Measurements from ENCODE around the gene XYLT2.

Gene XYLT2

GRCh38 chr17:50365649-50366393 lies 19.9 kb downstream of the XYLT2 start:
- DNase-seq = no peak

DNA sequence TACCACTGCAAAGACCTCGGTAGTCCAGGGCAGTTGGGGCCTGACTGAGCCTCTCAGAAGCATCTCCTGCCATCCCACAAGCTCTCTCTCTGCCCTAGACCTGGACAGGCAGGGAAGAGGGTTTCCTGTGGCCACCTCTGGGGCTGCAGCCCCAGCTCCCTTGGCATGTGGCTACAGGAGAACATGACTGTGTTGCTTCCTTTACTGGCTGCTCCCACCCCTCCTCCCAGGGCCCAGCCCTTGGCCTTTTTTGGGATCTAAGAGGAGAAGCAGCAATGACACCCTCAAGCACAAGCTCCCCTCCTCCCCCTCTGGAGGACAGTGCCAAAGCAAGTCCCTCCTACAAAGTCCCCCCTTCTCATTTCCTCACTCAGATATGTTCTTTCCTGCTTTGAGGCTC lies 21.5 kb downstream of the XYLT2 start:
- DNase-seq = no peak

GRCh38 chr17:50370052-50370451 lies 24.1 kb downstream of the XYLT2 start:
- no peak for DNase-seq

- no peak for DNase-seq
These were observed 25.6 kb downstream of the XYLT2 start for GRCh38 chr17:50371526-50371925.

- DNase-seq = no peak
These were observed 26.4 kb downstream of the XYLT2 start for GRCh38 chr17:50372222-50372757.

GRCh38 chr17:50372758-50373556 lies 27.0 kb downstream of the XYLT2 start, which contains the start of the genes EME1 and MRPL27:
Gene EME1 (plus strand): TSS chr17:50373229. CDS start chr17:50375209, 1,980 bp downstream.
Gene MRPL27 (minus strand): TSS chr17:50373184. CDS start chr17:50373170, 14 bp downstream.
- peak; percentile 88 for DNase-seq

DNA sequence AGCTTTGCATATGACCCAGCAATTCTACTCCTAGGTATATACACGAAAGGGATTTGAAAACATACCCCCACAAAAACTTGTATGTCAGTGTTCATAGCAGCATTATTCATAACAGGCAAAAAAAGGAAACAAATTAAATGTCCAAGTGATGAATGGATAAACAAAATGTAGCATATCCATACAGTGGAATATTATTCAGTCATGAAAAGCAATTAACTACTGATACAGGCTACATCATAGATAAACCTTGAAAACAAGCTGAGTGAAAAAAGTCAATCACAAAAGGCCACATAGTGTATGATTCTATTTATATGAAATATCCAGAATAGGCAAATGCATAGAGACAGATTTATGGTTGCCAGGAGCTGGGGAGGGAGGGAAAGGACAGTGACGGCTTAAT lies 27.8 kb downstream of the XYLT2 start:
- no peak for DNase-seq

- no peak for DNase-seq
These were observed 30.1 kb downstream of the XYLT2 start for GRCh38 chr17:50375858-50376538.

DNA sequence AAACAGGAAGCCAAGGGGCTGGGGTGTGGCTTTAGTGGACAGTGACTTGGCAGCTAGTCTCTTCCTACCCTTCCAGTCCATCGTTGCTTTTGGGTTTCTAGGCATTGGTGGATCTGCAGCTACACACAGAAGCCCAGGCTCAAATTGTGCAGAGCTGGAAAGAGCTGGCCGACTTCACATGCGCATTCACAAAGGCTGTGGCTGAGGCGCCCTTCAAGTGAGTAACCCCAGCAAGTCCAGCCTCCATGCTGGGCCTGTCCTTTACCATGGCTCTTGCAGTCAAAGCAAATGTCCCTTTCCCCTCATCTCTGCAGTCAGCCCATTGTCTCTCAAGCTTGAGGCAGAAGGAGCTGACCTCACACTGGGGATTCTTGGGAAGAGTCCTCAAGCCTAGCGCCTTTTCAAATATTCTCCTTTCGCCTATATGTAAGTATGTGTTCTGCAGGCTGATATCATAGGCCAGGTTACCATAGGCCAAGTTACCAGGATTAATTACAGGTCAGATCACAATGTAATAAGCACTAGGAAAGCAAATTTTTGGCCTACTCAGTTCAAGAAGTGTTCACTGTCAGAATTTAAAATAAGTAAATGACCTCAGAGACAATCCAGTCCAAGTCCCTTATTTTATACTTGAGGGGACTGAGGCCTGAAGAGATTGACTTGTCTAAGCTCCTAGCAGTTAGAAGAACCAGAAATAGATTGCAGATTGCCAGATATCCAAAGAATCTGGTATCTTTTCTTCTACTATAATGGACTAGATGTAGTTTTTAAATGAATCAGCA lies 33.6 kb downstream of the XYLT2 start:
- DNase-seq = no peak

DNA sequence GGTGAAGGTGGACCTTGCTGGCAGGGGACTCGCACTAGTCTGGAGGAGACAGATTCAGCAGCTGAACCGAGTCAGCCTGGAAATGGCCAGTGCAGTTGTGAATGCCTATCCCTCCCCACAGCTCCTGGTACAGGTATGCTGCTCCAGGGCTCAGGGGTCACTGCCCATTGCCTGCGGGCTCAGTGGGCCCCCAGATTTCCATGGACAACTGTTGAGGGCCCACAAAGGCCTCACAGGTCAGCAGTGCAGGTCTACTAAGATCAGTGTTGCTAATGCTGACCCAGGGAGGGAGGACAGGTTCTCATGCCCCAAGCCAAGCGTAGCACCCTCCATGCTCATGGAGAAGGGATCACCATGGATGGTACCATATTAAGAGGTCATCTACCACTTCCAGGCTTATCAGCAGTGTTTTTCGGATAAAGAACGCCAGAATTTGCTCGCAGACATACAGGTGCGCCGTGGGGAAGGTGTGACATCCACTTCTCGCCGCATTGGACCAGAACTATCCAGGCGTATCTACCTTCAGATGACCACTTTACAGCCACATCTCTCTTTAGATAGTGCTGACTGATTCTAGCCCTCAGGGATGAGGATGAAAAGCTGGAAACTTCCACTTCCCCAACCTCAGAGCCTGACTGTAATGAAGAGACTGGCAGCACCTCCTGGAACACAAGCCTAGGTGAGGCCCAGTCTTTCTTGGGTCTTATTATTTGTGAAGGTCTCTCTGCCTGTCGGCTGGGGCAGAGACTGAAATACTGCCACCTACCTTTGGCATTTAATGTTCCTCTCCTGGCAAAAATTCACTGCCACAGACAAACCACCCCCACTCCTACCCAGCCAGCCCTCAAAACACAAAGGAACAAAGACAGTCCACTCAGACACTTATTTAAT lies 34.7 kb downstream of the XYLT2 start:
- no peak for DNase-seq

GRCh38 chr17:50381260-50381815 lies 35.4 kb downstream of the XYLT2 start:
- DNase-seq = no peak

DNA sequence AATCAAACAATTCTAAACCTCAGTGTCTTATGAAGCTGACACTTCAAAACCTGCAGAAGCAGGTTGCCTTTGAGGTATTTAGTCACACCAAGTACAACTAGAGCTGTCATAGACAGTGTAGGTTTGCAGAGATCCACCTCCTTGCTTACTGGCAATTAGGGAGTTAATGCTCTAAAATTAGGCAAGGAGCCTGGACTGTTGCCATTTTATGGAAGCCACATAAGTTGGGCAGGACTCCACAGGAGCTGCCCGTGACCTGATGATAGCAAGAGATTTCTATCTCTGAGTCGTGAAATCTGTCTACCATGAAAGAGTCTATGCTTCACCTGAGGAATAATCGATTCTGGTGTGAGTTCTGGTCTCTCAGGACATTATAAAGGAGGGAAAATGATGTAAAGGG lies 36.0 kb downstream of the XYLT2 start:
- no peak for DNase-seq

DNA sequence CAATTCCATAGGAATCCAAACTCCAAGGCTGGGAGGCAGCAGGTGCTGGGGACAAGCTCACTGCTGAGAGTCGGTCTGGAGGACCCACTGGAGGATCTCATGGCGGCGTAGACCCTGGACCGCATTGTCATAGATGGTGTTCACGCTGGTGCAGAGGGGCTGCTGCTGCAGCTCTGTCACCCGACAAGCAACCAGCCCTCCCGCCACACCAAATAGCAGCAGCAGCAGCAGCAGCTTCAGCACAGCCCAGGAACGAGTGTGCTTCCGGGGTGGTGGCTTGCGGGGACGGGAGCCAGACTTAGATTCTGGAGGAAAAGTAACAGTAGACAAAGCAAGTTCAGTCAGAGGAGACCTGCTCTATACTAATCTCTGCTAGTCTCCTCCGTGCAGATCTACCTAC lies 37.0 kb downstream of the XYLT2 start:
- no peak for DNase-seq

DNA sequence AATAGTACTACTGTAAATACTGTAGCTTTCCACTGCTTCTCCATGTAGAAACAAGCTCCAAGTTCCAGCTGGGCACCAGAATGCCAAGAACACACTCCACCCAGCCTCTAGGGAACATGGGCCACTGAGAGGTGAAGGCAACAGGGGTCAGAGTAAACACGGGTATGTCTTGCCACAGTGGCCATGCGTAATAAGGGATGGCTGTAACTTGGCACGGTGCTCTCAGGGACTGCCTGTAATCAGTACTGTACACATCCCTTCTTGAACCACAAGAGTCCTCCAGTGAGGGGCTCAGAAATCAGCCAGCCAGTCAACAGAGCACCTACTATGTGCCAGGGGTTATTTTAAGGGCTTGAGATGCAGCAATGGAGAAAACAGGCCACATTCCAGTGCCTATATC lies 40.6 kb downstream of the XYLT2 start:
- DNase-seq = no peak

DNA sequence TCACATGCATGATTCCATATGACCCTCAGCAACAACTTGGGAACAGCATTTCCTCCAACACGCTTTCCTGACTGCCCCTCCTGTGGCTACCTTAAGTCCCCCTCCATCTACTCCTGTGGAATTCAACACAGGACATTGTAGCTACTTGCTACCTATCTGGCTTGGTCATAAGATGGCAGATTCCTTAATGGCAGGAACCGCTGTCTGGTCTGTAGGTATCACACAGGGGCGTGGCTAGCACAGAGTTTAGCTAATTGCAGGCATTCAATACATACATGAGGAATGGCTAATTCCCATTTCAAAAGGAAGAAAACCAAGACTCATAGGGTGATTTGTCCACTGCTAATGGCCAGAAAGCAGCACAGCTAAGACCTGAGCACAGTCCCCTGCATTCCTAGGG lies 42.8 kb downstream of the XYLT2 start:
- DNase-seq = no peak

- DNase-seq = no peak
These were observed 43.6 kb downstream of the XYLT2 start for GRCh38 chr17:50389534-50389933.

DNA sequence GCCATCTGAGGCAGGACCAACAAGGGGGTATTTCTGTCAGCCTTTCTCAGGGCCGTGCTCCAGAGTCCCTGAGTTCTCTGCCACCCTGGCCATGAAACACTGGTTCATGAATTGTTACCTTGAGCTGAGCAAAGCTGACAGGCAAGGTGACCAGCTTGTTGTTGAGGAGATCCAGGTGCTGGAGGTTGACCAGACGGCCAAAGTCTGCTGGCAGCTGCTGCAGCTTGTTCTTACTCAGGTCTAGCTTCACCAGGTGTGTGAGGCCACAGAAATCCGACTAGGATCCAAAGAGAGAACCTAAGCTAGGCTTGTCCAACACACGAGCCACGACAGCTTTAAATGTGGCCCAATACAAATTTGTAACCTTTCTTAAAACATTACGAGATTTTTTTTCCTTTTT lies 46.7 kb downstream of the XYLT2 start:
- DNase-seq = no peak

- no peak for DNase-seq
These were observed 47.8 kb downstream of the XYLT2 start for GRCh38 chr17:50393700-50394099.

- no peak for DNase-seq
These were observed 48.8 kb downstream of the XYLT2 start for GRCh38 chr17:50394711-50395110.

DNA sequence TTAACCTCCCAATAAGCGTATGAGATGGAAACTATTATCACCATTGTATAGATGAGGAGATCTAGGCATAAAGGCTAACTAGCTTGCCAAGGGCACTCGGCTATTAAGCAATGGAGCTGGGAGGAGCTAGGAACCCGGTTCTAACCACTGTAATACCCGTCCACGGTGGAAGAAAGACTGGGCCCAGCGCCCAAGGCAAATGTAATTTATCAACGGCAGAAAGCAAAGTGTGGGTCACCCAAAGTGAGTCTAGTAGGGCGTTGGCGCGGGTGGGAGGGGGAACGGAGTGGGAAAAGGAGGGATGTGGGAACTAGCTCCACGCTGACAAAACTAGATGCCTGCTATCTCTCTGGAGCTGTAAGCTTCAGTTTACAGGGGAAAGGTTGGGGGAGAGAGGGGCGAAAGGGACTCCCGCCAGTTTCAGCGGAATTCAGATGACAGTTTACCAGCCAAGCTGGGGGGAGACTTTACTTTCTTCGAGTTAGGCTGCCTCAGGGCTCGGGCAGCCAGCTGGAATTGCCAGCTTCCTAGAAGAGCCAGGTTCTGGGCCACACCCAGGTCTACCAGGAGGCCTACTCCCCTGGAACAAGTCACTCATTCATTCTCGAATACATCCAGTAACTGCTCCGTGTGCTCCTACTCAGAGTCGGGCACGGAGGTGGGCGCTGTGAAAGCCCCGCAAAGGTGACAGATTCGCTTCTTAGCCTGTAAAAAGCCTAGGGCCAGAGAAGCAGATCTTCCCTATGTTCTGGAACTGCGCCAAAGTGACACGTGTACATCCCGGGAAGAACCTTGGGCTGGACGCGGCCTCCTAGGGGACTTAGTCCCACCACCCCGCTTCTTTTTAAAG lies 50.6 kb downstream of the XYLT2 start:
- peak; percentile 57 for DNase-seq

Data from fibroblast of skin of right quadriceps (primary cell).